Neural progenitor cell (in vitro differentiated cells): Measurements from ENCODE around the gene INPP4B.

Experiments used
- EZH2 ChIP-seq: fragments of 200-600 bp; sonication (generic); IDR thresholded peaks from 2 replicates; pipeline ENCODE4 v1.6.1; 2017; ENCODE audit warnings: antibody characterized with exemption, mild to moderate bottlenecking, moderate library complexity
- EZH2phosphoT487 ChIP-seq: fragments of 200-600 bp; sonication (generic); IDR thresholded peaks from 2 replicates; pipeline ENCODE4 v1.6.1; 2017; ENCODE audit warnings: antibody characterized with exemption
- TF ChIP-seq, protein P1 (sequence below): fragments of 200-600 bp; sonication (generic); IDR thresholded peaks from 2 replicates; pipeline ENCODE4 v1.5.1; 2017; ENCODE audit warnings: antibody characterized with exemption, mild to moderate bottlenecking

- TF ChIP-seq, protein P1, sequence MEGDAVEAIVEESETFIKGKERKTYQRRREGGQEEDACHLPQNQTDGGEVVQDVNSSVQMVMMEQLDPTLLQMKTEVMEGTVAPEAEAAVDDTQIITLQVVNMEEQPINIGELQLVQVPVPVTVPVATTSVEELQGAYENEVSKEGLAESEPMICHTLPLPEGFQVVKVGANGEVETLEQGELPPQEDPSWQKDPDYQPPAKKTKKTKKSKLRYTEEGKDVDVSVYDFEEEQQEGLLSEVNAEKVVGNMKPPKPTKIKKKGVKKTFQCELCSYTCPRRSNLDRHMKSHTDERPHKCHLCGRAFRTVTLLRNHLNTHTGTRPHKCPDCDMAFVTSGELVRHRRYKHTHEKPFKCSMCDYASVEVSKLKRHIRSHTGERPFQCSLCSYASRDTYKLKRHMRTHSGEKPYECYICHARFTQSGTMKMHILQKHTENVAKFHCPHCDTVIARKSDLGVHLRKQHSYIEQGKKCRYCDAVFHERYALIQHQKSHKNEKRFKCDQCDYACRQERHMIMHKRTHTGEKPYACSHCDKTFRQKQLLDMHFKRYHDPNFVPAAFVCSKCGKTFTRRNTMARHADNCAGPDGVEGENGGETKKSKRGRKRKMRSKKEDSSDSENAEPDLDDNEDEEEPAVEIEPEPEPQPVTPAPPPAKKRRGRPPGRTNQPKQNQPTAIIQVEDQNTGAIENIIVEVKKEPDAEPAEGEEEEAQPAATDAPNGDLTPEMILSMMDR = no peak
- TF ChIP-seq EZH2phosphoT487 (no peak), EZH2 (no peak)
These were observed 552.6 kb downstream of the INPP4B start for GRCh38 chr4:142293536-142293935.
